Fibroblast of upper back skin (primary cell): ENCODE data around the gene FAF1.

Experiments
- DNase-seq: peaks from one replicate; pipeline ENCODE4 v3.0.0-alpha.2; 2013

FAF1 gene

DNA sequence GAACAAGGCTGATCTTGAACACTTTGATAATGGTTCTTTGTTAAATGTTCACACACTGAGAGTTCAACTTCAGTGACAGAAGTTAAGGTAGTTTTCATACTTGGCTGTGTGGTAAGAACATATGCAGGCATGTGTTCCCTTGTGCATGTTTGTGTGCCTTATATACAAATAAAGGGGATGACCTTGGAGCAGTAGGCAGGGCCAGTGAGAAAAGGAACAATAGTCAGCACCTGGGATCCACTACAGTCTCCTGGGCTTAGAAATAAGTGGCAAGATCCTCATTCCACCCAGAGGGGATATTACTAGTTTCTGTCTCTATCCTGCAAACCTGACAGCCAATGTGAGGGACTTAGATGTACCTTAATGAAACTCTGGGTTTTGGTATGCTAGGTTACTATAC is 486.6 kb downstream of the FAF1 start:
- no peak for DNase-seq

GRCh38 chr1:50471967-50472366 is 488.1 kb downstream of the FAF1 start:
- DNase-seq = no peak

- no peak for DNase-seq
These were observed 497.1 kb downstream of the FAF1 start for GRCh38 chr1:50462964-50463363.

- DNase-seq = peak; percentile 78
These were observed 501.6 kb downstream of the FAF1 start for GRCh38 chr1:50458507-50458906.

DNA sequence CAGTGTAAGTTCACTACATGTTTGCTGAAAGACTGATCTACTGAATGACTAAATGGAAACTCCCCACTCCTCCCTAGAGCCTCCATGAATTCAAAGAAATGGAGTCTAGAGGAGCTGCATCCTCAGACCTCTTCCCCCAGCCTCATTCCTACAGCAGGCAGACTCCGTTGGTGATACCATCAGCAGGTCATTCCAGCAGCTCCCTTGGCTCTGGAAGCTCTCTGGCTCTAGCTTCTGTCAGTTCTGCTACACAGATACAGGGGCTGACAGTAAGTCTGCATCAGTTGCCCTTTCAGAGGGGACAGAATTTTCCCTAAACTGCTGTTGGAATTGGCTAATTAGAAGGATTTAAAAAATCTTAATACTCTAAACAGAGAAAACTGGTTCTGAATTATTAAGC is 505.2 kb downstream of the FAF1 start:
- no peak for DNase-seq

DNA sequence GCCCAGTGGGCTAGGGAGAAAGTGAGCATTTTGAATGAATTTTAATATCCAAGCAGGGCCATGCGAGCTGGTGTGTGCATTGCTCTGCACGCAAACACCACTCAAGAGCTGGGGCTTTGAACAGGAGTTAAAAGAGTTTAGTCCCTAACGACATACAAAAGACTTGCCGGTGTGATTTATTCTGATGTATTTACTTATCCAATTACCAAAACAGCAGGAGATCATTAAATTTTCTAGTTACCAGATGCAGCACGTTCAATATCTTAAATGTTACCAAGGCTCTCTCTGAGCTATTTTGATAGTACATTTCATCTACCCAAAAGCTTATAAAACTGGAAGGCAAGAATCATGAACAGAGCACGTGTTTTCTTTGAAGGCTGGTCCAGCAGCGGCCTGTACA is 506.8 kb downstream of the FAF1 start:
- DNase-seq = no peak

DNA sequence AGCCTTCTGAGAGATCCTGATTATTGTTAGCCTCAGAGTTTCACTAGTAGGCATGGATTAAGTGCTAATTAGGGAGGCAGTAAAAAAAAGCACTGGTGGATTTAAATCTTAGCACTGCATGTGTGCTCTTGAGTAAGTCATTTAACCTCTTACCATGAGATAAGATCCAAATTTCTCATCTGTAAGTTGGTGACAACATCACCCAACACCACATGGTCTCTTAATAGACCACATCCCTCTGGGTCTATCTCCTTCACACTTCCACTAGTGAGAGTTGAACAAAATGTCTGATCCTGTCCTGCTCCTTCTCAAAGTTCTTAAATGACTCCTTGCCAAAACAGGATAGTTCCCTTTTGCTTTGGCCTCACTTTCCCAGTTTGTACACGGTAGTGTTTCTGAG is 507.4 kb downstream of the FAF1 start:
- no peak for DNase-seq

DNA sequence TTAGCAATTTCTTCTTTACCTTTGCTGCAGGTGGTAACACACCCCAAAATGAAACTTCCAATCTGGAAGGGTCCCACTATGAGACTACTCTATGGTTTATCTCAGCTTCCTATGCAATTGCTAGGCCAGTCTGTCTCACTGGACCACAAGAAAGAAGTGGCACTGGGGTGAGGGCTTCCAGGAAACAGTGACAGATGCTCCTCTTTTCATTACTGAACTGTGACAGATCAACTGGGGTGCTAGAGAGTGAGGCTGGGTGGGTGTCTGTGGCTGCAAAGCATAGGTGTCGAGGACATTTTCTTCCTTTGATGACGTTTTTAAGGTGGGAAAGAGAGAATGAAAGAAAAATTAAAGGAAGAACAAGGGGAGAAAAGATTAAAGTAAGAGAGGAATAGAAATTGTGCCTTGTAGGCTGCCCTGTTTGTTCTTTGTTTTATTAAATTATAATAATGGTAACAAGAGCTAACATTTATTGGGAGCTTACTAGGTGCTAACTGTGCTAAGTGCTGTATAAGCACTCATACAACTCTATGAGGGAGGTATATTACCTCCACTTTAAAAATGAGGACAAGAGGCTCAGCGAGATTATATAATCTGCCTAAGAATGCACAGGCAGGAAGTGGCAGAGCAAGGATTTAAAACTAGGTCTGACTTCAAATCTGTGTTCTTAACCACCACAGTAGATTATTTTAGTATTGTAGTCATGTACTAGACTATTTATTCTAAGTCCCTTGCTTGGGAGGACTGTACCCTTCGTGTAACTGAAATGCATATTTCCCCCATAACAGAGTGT is 509.0 kb downstream of the FAF1 start:
- no peak for DNase-seq

GRCh38 chr1:50447961-50448360 is 512.1 kb downstream of the FAF1 start:
- peak; percentile 23 for DNase-seq

DNA sequence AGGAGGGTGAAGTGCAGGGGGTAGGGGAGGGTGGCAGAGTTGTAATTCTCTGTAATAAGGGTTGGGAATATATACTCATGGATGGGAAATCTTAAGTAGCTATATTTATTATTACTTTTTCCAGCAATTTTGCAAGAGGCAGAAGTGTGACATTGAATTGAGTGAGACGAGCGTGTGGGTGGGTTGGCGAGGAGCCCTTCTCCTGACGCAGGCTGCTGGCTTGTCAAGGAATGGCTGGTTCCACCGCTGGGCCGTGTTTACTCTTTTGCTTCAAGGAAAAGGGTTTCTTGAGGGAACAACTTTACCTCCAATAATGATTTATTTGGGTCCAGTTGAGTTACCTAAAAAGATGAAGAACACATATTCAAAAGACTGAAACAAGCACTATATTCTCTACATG is 518.9 kb downstream of the FAF1 start:
- DNase-seq = no peak

DNA sequence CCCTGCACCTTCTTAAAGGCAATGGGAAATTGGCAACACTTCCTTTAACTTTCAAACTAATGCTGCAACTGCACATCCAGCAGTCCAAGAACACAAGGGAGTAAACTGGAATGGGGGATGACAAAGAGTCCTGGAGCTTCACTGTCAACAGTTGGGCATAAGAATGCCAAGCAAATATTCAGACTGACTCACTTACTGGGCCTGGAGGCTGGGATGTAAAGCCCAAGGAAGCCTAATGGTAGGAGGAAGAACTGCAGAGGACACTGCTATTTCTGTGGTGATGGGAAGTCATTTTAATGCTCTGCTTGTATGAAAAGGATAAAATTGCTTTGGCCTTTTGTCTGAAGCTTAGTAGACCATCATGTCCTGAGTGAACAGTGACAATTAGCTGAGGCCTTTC is 521.1 kb downstream of the FAF1 start:
- no peak for DNase-seq

- no peak for DNase-seq
These were observed 523.6 kb downstream of the FAF1 start for GRCh38 chr1:50436489-50436888.

- DNase-seq = no peak
These were observed 530.1 kb downstream of the FAF1 start for GRCh38 chr1:50430010-50430405.

- DNase-seq = no peak
These were observed 532.0 kb downstream of the FAF1 start for GRCh38 chr1:50427818-50428779.

- DNase-seq = no peak
These were observed 532.8 kb downstream of the FAF1 start for GRCh38 chr1:50427086-50427817.

DNA sequence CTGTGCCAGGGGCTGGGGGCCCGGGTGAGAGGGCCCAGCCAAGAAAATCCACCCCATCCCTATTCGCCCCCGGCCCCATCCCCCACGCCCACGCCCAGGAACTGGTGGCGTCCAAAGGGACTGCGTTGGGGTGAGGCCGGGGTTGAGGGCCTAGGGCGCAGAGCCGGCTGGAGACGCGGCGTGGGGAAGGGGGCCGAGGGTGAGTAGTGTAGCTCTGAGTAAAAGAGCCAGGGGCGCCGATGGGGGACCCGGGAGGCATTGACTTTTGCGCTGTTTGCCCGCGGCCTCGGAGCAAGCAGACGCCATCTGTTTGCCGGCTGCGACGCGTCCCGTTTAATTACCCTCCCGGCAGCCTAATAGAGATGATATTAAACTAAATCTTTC is 533.4 kb downstream of the FAF1 start:
- DNase-seq = no peak

DNA sequence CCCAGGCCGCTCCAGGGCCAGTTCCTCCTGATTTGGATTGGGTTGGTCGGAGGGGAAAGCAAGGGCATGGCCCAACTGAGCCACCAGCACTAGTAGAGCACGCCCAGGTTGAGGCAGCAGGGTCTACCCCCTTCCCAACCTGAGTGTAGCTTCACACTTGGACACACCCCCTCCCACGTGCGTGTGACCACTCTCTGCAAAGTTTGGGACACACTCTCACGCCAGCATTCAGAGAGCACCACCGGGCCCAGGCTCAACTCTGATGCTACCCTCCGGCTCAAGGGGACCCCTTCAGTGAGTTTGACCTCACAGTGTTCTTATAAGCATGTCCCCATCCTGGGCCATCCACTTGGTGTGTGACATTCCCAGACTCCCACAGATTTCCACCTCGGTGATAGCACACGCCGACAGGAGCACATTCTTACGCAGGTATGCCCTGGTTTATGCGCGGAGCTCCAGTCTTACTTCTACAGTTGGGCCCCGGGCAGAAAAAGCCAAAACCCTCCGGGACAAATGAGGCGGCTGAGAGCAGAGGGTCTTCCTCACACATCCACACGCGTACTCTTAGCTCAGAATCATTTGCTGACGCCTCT is 533.9 kb downstream of the FAF1 start:
- no peak for DNase-seq

DNA sequence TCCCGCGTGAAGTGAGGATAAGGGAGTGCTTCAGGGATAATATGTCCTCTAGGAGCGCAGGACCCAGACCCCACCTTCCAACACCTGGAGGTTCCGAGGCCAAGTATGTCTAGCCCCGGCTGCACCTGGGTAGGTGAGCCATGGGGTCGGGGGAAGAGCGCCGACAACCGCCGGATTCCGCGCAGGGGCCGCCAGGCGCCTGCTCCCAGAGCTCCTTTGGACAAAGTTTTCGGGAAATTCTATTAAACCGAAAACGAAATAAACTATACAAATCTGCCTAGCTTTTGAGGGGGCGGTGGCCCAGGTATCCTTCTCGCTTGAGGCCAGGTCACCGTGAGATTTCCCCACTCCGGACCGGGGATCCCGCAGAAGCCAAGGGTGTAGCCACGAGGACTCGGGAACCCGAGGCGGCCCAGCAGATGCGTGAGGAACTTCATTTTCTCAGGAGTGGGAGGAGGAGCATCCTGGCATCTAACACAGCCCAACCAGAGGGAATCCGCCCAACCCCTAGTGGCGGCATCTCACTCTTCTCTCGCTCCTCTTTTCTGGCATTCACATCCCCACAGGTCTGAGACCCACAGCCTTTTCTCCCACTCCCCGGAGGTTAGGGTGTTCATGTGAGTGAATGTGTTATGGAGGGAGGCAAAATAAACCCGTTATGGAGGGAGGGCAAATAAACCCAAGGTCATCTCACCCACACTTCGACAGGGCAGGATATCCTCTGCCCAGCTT is 534.5 kb downstream of the FAF1 start:
- no peak for DNase-seq

DNA sequence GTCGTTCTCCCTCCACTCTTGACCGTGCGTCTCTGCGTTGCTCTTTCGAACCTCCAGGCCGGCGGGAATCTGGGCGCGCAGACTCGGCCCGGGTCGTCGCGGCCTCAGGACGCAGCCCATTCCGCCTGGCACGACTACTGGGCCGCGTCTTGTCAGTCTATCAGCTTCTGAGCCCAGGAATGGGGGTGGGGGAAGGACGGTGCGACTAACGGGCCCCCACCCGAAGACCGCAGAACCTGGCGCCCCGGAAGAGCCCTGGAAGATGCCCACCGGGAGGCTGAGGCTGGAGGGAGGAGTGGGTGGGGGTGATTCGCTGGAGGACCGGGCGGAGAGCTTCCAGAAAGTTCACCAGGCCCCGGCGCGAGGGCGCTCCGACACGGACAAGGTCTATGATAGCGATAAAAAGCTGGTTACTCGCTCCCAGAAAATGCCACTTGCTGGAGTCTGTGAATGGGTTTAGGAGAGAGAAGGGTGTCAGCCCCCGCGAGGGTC is 535.1 kb downstream of the FAF1 start:
- no peak for DNase-seq

- no peak for DNase-seq
These were observed 535.8 kb downstream of the FAF1 start for GRCh38 chr1:50424045-50424883.

DNA sequence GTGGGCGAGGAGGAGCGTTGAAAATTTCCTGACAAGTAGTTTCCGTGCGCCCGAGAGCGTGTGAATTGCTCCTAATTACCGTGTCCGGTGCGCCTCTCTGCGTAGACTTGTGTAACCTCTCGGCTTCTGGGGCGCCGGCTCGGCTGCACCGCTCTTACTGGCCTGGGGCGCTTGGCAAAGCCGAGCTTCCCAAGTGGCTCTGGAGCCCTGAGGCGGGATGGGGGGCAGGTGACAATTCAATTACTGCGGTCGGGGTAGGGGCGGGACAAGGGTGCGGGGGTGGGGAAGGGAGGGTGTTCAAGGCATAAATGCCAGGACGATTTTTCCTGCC is 536.4 kb downstream of the FAF1 start:
- no peak for DNase-seq
